SK-N-MC (cell line): ENCODE measurements around the gene UNK.

Experiments used
- EZH2 ChIP-seq: fragments of 200-600 bp; sonication (generic); IDR thresholded peaks from one replicate; pipeline ENCODE4 v1.6.1; 2017; ENCODE audit warnings: antibody characterized with exemption
- POLR2AphosphoS5 ChIP-seq: IDR thresholded peaks from 2 replicates; pipeline ENCODE4 v1.6.1; 2012; ENCODE audit warnings: mild to moderate bottlenecking, low read depth, low read length, borderline replicate concordance

- TF ChIP-seq POLR2AphosphoS5 (no peak), EZH2 (no peak)
These were observed 64.7 kb downstream of the UNK start for GRCh38 chr17:75849279-75849646.
